OCI-LY7 (cell line): ENCODE data around the gene SMCO1. TPM values are rescaled to one million over a fixed set of nuclear protein-coding genes. Genes with fewer than 3 reads are reported as not detected.
"Not testable (repeated sequence)": the region's sequence is repeated elsewhere in the genome, so short reads cannot be mapped to it uniquely, and the experiment has no call there.

ENCODE experiments used
- BruUV-seq: library from RNA; stranded (reverse); fragments of 400-500 nt; replicated peaks from 2 replicates; lab custom pipeline; 2021; lab: Mats Ljungman, UMichigan
- CTCF ChIA-PET: fragments of 300-600 bp; sonication (Branson Sonifier 250); formaldehyde crosslinking; loops from one replicate; lab custom pipeline; 2022; ENCODE audit warnings: antibody characterized with exemption; ENCODE audit not compliant: unreplicated experiment; lab: Charles Lee
- POLR2A ChIA-PET: fragments of 300-600 bp; sonication (Branson Sonifier 250); formaldehyde crosslinking; loops from one replicate; lab custom pipeline; 2022; ENCODE audit warnings: antibody characterized with exemption; lab: Charles Lee
- DNase-seq: peaks from one replicate; pipeline ENCODE4 v3.0.0-alpha.2; 2015; ENCODE audit warnings: low spot score
- H2AFZ ChIP-seq: fragments of 200-600 bp; sonication (generic), shearing (Covaris generic); 2 replicates; pipeline ENCODE4 v1.6.1; 2014; ENCODE audit warnings: mild to moderate bottlenecking, antibody characterized with exemption, low read length, moderate library complexity
- H3K27ac ChIP-seq: fragments of 200-600 bp; sonication (generic); 2 replicates; pipeline ENCODE4 v1.5.1; 2014; ENCODE audit warnings: mixed run types, low read depth, mild to moderate bottlenecking, moderate library complexity, low read length, inconsistent platforms; ENCODE audit not compliant: poor library complexity, severe bottlenecking
- H3K36me3 ChIP-seq: fragments of 200-600 bp; sonication (generic); 2 replicates; pipeline ENCODE4 v1.6.1; 2014; ENCODE audit warnings: mild to moderate bottlenecking, antibody characterized with exemption, low read length, moderate library complexity, mixed read lengths; ENCODE audit not compliant: insufficient read depth
- H3K4me1 ChIP-seq: fragments of 200-600 bp; sonication (generic); 2 replicates; pipeline ENCODE4 v1.5.1; 2014; ENCODE audit warnings: mild to moderate bottlenecking, low read length; ENCODE audit not compliant: insufficient read depth, poor library complexity, severe bottlenecking
- H3K4me2 ChIP-seq: fragments of 200-600 bp; sonication (generic); 2 replicates; pipeline ENCODE4 v1.6.1; 2014; ENCODE audit warnings: mild to moderate bottlenecking, low read length
- H3K4me3 ChIP-seq: fragments of 200-600 bp; sonication (generic); 2 replicates; pipeline ENCODE4 v1.5.1; 2014; ENCODE audit warnings: mild to moderate bottlenecking, low read depth, low read length; ENCODE audit not compliant: poor library complexity, severe bottlenecking
- H3K79me2 ChIP-seq: fragments of 200-600 bp; sonication (generic); 2 replicates; pipeline ENCODE4 v1.6.1; 2016; ENCODE audit warnings: low read depth, mild to moderate bottlenecking, low read length, moderate library complexity, mixed read lengths; ENCODE audit not compliant: insufficient read depth
- H3K9me2 ChIP-seq: fragments of 200-600 bp; sonication (generic); 2 replicates; pipeline ENCODE4 v1.6.1; 2016; ENCODE audit warnings: mild to moderate bottlenecking, low read length, mixed read lengths; ENCODE audit not compliant: insufficient read depth
- H3K9me3 ChIP-seq: fragments of 200-600 bp; sonication (generic); 2 replicates; pipeline ENCODE4 v1.6.1; 2014; ENCODE audit warnings: mild to moderate bottlenecking, mixed run types, low read length, mixed read lengths
- H4K20me1 ChIP-seq: fragments of 200-600 bp; sonication (generic); 2 replicates; pipeline ENCODE4 v1.6.1; 2014; ENCODE audit warnings: mild to moderate bottlenecking, antibody characterized with exemption, low read length, moderate library complexity, mixed read lengths; ENCODE audit not compliant: insufficient read depth
- EZH2phosphoT487 ChIP-seq: fragments of 200-600 bp; sonication (generic); IDR thresholded peaks from 2 replicates; pipeline ENCODE4 v1.6.1; 2018; ENCODE audit warnings: low read depth, borderline replicate concordance, mild to moderate bottlenecking, mixed run types, antibody characterized with exemption, low read length, moderate library complexity, mixed read lengths
- intact Hi-C: fragments of 100-400 bp; cut with micrococcal nuclease; formaldehyde crosslinking; loops from one replicate; pipeline ENCODE4 v1.10.0; 2022; ENCODE audit not compliant: unreplicated experiment
- total RNA-seq, 2 experiments: library from RNA; depleted of rRNA in 1 of 2; stranded (reverse); fragments of >200 nt in 1 of 2; shearing (Covaris generic) in 1 of 2; gene quantifications; 2 replicates each; pipeline ENCODE4 v1.2.3, GENCODE V29; 2014 to 2022
- TF ChIP-seq, protein P1 (sequence below): fragments of 200-600 bp; sonication (generic); conservative IDR thresholded peaks from 2 replicates; pipeline ENCODE4 v1.5.1; 2014; ENCODE audit warnings: mild to moderate bottlenecking, antibody characterized with exemption, low read length, moderate library complexity, mixed read lengths

The SMCO1 gene
- total RNA-seq, 2 experiments from 2014 or later = not detected

DNA sequence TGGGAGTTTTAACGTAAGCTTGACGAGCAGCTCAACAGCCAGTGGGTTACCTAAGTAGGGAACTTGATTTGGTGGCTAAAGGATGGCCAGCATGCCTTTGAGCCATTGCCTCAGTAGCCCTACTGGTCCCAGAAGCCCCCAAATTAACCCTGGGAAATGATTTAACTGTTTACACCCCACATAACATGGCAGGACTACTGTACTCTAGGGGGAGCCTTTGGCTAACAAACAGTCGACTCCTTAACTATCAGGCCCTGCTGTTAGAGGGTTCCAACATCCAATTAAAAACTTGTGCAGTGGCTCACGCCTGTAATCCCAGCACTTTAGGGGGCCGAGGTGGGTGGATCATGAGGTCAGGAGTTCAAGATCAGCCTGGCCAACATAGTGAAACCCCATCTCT is 9.4 kb upstream of the SMCO1 start:
- DNase-seq = peak; percentile 36

DNA sequence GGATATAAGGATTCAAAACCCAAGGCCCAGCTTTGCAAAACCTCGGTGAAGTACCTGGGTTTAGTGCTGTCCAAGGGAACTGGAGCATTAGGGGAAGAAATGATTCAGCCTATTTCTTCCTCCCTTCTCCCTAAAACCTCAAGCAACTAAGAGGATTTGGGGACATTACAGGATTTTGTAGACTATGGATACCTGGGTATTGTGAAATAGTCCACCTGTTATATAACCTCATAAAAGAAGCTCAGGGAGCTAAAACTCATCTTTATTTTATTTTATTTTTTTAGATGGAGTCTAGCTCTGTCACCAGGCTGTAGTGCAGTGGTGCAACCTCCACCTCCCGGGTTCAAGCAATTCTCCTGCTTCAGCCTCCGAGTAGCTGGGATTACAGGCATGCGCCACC is 8.7 kb upstream of the SMCO1 start:
- Histone ChIP-seq H3K27ac (no peak overlapping the region), H3K4me3 (no peak overlapping the region), H3K9me2 (no peaks in the 10 kb centered on the region), H3K79me2 (no peaks in the 10 kb centered on the region), H4K20me1 (no peaks in the 10 kb centered on the region), H2AFZ (no peak overlapping the region), H3K4me2 (no peak overlapping the region), H3K36me3 (no peaks in the 10 kb centered on the region), H3K9me3 (peaks cover 16% of the 10 kb centered on the region), H3K4me1 (peaks cover 8% of the 10 kb centered on the region)
- intact Hi-C loops = no loop called here
- POLR2A ChIA-PET = interaction anchor here (0.6 to 0.7 kb wide), 2 partner anchors 22 to 161 kb away, joined by 3 to 6 read pairs; no protein-coding TSS in a partner anchor
- BruUV-seq = no TSS peak
- CTCF ChIA-PET = interaction anchor here (1.1 kb wide), 1 partner anchor 17 kb away, joined by 3 read pairs; no protein-coding TSS in a partner anchor
- TF ChIP-seq, protein P1, sequence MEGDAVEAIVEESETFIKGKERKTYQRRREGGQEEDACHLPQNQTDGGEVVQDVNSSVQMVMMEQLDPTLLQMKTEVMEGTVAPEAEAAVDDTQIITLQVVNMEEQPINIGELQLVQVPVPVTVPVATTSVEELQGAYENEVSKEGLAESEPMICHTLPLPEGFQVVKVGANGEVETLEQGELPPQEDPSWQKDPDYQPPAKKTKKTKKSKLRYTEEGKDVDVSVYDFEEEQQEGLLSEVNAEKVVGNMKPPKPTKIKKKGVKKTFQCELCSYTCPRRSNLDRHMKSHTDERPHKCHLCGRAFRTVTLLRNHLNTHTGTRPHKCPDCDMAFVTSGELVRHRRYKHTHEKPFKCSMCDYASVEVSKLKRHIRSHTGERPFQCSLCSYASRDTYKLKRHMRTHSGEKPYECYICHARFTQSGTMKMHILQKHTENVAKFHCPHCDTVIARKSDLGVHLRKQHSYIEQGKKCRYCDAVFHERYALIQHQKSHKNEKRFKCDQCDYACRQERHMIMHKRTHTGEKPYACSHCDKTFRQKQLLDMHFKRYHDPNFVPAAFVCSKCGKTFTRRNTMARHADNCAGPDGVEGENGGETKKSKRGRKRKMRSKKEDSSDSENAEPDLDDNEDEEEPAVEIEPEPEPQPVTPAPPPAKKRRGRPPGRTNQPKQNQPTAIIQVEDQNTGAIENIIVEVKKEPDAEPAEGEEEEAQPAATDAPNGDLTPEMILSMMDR = no peak
- no peak for TF ChIP-seq EZH2phosphoT487
- DNase-seq = no peak

More for the DNA sequence above, 9.4 kb upstream of the SMCO1 start:
- ChIA-PET POLR2A (interaction anchor here (0.6 to 0.7 kb wide), 2 partner anchors 161 to 1005 kb away, joined by 3 read pairs; no protein-coding TSS in a partner anchor), CTCF (no interaction called here)
- Histone ChIP-seq H3K9me3 (peaks cover 10% of the 10 kb centered on the region), H3K9me2 (no peaks in the 10 kb centered on the region), H3K4me1 (peaks cover 8% of the 10 kb centered on the region), H3K36me3 (no peaks in the 10 kb centered on the region), H3K79me2 (no peaks in the 10 kb centered on the region), H3K4me3 (no peak overlapping the region), H3K4me2 (no peak overlapping the region), H2AFZ (no peak overlapping the region), H3K27ac (no peak overlapping the region), H4K20me1 (no peaks in the 10 kb centered on the region)
- intact Hi-C loops = no loop called here
- no peak for TF ChIP-seq EZH2phosphoT487
- TF ChIP-seq, protein P1 = peak; percentile 50
- no TSS peak for BruUV-seq

DNA sequence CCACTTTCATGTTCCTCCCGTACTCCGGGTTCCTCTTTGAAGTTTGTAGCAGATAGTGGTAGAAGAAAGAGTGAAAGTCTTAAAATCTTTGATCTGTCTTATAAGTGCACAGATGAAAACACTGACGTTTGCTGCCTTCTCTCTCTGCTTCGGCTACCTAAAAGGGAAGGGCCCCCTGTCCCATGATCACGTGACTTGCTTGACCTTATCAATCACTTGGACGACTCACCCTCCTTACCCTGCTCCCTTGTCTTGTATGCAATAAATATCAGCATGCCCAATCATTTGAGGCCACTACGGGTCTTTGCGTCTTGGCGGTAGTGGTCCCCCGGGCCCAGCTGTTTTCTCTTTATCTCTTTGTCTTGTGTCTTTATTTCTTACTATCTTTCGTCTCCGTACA is 6.1 kb upstream of the SMCO1 start:
- H3K4me3 ChIP-seq, H3K27ac ChIP-seq, H3K4me1 ChIP-seq, H3K79me2 ChIP-seq, H3K36me3 ChIP-seq, H2AFZ ChIP-seq, H3K9me2 ChIP-seq, BruUV-seq, intact Hi-C loops, DNase-seq, H4K20me1 ChIP-seq, H3K4me2 ChIP-seq: not testable (repeated sequence)
- POLR2A ChIA-PET = interaction anchor here (1.0 kb wide), 1 partner anchor 9 kb away, joined by 9 read pairs; no protein-coding TSS in a partner anchor
- H3K9me3 ChIP-seq = peaks cover 26% of the 10 kb centered on the region
- CTCF ChIA-PET = interaction anchor here (0.8 kb wide), 1 partner anchor 117 kb away, joined by 4 read pairs; no protein-coding TSS in a partner anchor
